ENCODE data around the gene PKN2.

GRCh38 chr1:88684482-88685258 lies 597 bp downstream of the PKN2 start:
- no peak for TF ChIP-seq EZH2 (IDR thresholded peaks at IDR 0.05; ENCODE audit: borderline replicate concordance, low read depth, low read length, severe bottlenecking)
- TF ChIP-seq, protein P1, sequence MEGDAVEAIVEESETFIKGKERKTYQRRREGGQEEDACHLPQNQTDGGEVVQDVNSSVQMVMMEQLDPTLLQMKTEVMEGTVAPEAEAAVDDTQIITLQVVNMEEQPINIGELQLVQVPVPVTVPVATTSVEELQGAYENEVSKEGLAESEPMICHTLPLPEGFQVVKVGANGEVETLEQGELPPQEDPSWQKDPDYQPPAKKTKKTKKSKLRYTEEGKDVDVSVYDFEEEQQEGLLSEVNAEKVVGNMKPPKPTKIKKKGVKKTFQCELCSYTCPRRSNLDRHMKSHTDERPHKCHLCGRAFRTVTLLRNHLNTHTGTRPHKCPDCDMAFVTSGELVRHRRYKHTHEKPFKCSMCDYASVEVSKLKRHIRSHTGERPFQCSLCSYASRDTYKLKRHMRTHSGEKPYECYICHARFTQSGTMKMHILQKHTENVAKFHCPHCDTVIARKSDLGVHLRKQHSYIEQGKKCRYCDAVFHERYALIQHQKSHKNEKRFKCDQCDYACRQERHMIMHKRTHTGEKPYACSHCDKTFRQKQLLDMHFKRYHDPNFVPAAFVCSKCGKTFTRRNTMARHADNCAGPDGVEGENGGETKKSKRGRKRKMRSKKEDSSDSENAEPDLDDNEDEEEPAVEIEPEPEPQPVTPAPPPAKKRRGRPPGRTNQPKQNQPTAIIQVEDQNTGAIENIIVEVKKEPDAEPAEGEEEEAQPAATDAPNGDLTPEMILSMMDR (IDR thresholded peaks at IDR 0.05; ENCODE audit: borderline replicate concordance, extremely low read depth, low read length, poor library complexity, severe bottlenecking) = no peak

All from DND-41 (cell line).